Measurements from ENCODE around the gene SV2C.
"Not testable (repeated sequence)": the region's sequence is repeated elsewhere in the genome, so short reads cannot be mapped to it uniquely, and the experiment has no call there.

Gene SV2C

GRCh38 chr5:76319673-76320072 is 236.5 kb downstream of the SV2C start:
- no peak for DNase-seq (ENCODE audit: extremely low spot score)
- CTCF ChIA-PET: no interaction called here
- TF ChIP-seq PKNOX1 (IDR thresholded peaks at IDR 0.05) (no peak), L3MBTL2 (conservative IDR thresholded peaks at IDR 0.05) (no peak), ZNF384 (IDR thresholded peaks at IDR 0.05) (no peak), SP1 (IDR thresholded peaks at IDR 0.05) (no peak), TARDBP (IDR thresholded peaks at IDR 0.05) (no peak), BHLHE40 (IDR thresholded peaks at IDR 0.05; ENCODE audit: borderline replicate concordance) (no peak)
- POLR2A ChIA-PET: no interaction called here

- CTCF ChIA-PET; DNase-seq (ENCODE audit: extremely low spot score); POLR2A ChIA-PET: not testable (repeated sequence)
These were observed 240.3 kb downstream of the SV2C start for GRCh38 chr5:76323494-76323893.

DNA sequence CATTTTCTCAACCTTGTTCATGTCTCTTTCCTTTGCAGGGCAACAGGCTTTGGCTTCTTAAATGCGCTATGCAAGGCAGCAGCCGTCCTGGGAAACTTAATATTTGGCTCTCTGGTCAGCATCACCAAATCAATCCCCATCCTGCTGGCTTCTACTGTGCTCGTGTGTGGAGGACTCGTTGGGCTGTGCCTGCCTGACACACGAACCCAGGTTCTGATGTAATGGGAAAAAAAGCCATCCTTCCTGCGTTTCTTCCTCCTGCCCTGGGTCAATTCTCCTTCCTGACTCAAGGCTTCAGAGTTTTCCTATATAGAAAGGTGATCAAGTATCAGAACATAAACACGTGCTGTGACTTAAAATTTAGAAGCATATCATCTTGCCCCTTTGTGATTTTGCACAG is 242.1 kb downstream of the SV2C start:
- CTCF ChIA-PET: interaction anchor here (1.3 kb wide), 1 partner anchor 17 kb away, joined by 5 read pairs; no protein-coding TSS in a partner anchor

GRCh38 chr5:76325876-76326491 is 242.8 kb downstream of the SV2C start:
- POLR2A ChIA-PET: no interaction called here
- CTCF ChIA-PET: interaction anchor here (1.5 kb wide), 1 partner anchor 17 kb away, joined by 11 read pairs; no protein-coding TSS in a partner anchor
- DNase-seq (ENCODE audit: extremely low spot score): no peak
- TF ChIP-seq FOXA1 (IDR thresholded peaks at IDR 0.05) (no peak), TARDBP (IDR thresholded peaks at IDR 0.05) (no peak), LEF1 (IDR thresholded peaks at IDR 0.05; ENCODE audit: borderline replicate concordance) (no peak), CTBP1 (IDR thresholded peaks at IDR 0.05; ENCODE audit: borderline replicate concordance) (no peak)

More for the DNA sequence above, 242.1 kb downstream of the SV2C start:
- TF ChIP-seq BHLHE40 (IDR thresholded peaks at IDR 0.05; ENCODE audit: borderline replicate concordance): no peak
- TF ChIP-seq FOXA1 (IDR thresholded peaks at IDR 0.05): no peak
- TF ChIP-seq ELF4 (IDR thresholded peaks at IDR 0.05): no peak
- TF ChIP-seq L3MBTL2 (conservative IDR thresholded peaks at IDR 0.05): no peak
- TF ChIP-seq CTBP1 (IDR thresholded peaks at IDR 0.05; ENCODE audit: borderline replicate concordance): no peak
- no peak for TF ChIP-seq SP1 (IDR thresholded peaks at IDR 0.05)
- no peak for TF ChIP-seq LEF1 (IDR thresholded peaks at IDR 0.05; ENCODE audit: borderline replicate concordance)
- TF ChIP-seq FOXM1 (IDR thresholded peaks at IDR 0.05; ENCODE audit: borderline replicate concordance): no peak
- no peak for TF ChIP-seq NFRKB (IDR thresholded peaks at IDR 0.05)
- TF ChIP-seq HDGF (IDR thresholded peaks at IDR 0.05; ENCODE audit: borderline replicate concordance): no peak
- TF ChIP-seq ARNT (IDR thresholded peaks at IDR 0.05): no peak
- TF ChIP-seq FOXK2 (IDR thresholded peaks at IDR 0.05): no peak
- no peak for TF ChIP-seq ZNF384 (IDR thresholded peaks at IDR 0.05)
- POLR2A ChIA-PET: interaction anchor here (0.9 kb wide), 1 partner anchor 22 kb away, joined by 3 read pairs; no protein-coding TSS in a partner anchor
- DNase-seq (ENCODE audit: extremely low spot score): no peak

- POLR2A ChIA-PET: interaction anchor here (0.6 kb wide), 1 partner anchor 40 kb away, joined by 3 read pairs; no protein-coding TSS in a partner anchor
- CTCF ChIA-PET: interaction anchor here (0.6 to 1.5 kb wide), 2 partner anchors 14 to 18 kb away, joined by 4 to 11 read pairs; no protein-coding TSS in a partner anchor
- no peak for DNase-seq (ENCODE audit: extremely low spot score)
- TF ChIP-seq L3MBTL2 (conservative IDR thresholded peaks at IDR 0.05) (no peak), HDGF (IDR thresholded peaks at IDR 0.05; ENCODE audit: borderline replicate concordance) (no peak), FOXA1 (IDR thresholded peaks at IDR 0.05) (no peak), CTBP1 (IDR thresholded peaks at IDR 0.05; ENCODE audit: borderline replicate concordance) (no peak), ZNF384 (IDR thresholded peaks at IDR 0.05) (no peak), BHLHE40 (IDR thresholded peaks at IDR 0.05; ENCODE audit: borderline replicate concordance) (no peak), ELF4 (IDR thresholded peaks at IDR 0.05) (no peak), SUZ12 (IDR thresholded peaks at IDR 0.05) (no peak), LEF1 (IDR thresholded peaks at IDR 0.05; ENCODE audit: borderline replicate concordance) (no peak), TARDBP (IDR thresholded peaks at IDR 0.05) (no peak), ARNT (IDR thresholded peaks at IDR 0.05) (no peak), FOXK2 (IDR thresholded peaks at IDR 0.05) (no peak), PKNOX1 (IDR thresholded peaks at IDR 0.05) (no peak), NFRKB (IDR thresholded peaks at IDR 0.05) (no peak), SP1 (IDR thresholded peaks at IDR 0.05) (no peak), FOXM1 (IDR thresholded peaks at IDR 0.05; ENCODE audit: borderline replicate concordance) (no peak)
These were observed 243.6 kb downstream of the SV2C start for GRCh38 chr5:76326577-76327302.

DNA sequence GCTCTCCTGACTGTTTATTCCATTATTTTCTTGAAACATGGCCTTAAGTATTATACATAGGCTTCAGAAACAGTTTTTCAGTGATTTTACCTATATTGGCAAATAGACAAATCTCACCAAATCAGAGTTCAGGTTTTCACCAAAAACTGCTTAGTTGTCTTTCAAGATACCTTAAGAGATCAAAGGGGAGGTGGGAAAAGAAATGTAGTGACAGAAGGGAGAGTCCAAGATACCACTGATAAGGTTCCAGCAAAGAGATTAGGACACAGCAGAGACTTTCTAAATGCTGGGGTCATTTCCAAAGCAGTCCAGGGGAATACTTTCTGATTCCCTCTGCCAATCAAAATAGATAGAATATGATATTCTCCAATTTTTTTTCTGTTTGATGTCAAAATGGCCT is 246.2 kb downstream of the SV2C start:
- no peak for DNase-seq (ENCODE audit: extremely low spot score)
- TF ChIP-seq FOXA1 (IDR thresholded peaks at IDR 0.05) (no peak), LEF1 (IDR thresholded peaks at IDR 0.05; ENCODE audit: borderline replicate concordance) (no peak), ZNF384 (IDR thresholded peaks at IDR 0.05) (no peak), CTBP1 (IDR thresholded peaks at IDR 0.05; ENCODE audit: borderline replicate concordance) (no peak), PKNOX1 (IDR thresholded peaks at IDR 0.05) (no peak), ARNT (IDR thresholded peaks at IDR 0.05) (no peak), HDGF (IDR thresholded peaks at IDR 0.05; ENCODE audit: borderline replicate concordance) (no peak), SUZ12 (IDR thresholded peaks at IDR 0.05) (no peak), L3MBTL2 (conservative IDR thresholded peaks at IDR 0.05) (no peak), FOXM1 (IDR thresholded peaks at IDR 0.05; ENCODE audit: borderline replicate concordance) (no peak), SP1 (IDR thresholded peaks at IDR 0.05) (no peak), ELF4 (IDR thresholded peaks at IDR 0.05) (no peak), TARDBP (IDR thresholded peaks at IDR 0.05) (no peak), FOXK2 (IDR thresholded peaks at IDR 0.05) (no peak)
- CTCF ChIA-PET: no interaction called here
- POLR2A ChIA-PET: no interaction called here

Measured in HEK293T (cell line).